Panc1 (cell line): ENCODE data around the gene HSPA12A. TPM values are rescaled to one million over a fixed set of nuclear protein-coding genes. Genes with fewer than 3 reads are reported as not detected.

Experiments used
- ATAC-seq: fragments of 200-7000 bp; cut with Tn5 transposase; 2 replicates; pipeline ENCODE4 v1.9.1; 2020; ENCODE audit warnings: mild to moderate bottlenecking, moderate library complexity
- BruUV-seq: library from RNA; stranded (reverse); fragments of 400-500 nt; replicated peaks from 2 replicates; lab custom pipeline; 2021; lab: Mats Ljungman, UMichigan
- CTCF ChIA-PET: fragments of 300-600 bp; sonication (Branson Sonifier 250); formaldehyde crosslinking; loops from one replicate; lab custom pipeline; 2022; ENCODE audit warnings: antibody characterized with exemption; lab: Charles Lee
- POLR2A ChIA-PET: fragments of 300-600 bp; sonication (Branson Sonifier 250); formaldehyde crosslinking; loops from one replicate; lab custom pipeline; 2022; ENCODE audit warnings: antibody characterized with exemption; lab: Charles Lee
- DNase-seq: peaks from one replicate; pipeline ENCODE4 v3.0.0-alpha.2; 2010; ENCODE audit warnings: low read depth, low spot score
- H3K27ac ChIP-seq: 2 replicates; pipeline ENCODE4 v1.5.1; 2011; ENCODE audit warnings: mild to moderate bottlenecking, low read length, inconsistent platforms
- H3K27me3 ChIP-seq: fragments of 200-500 bp; sonication (Bioruptor generic); 2 replicates; pipeline ENCODE4 v1.6.0; 2014; ENCODE audit warnings: low read length, inconsistent platforms; ENCODE audit not compliant: control insufficient read depth, insufficient read depth
- H3K36me3 ChIP-seq: fragments of 200-500 bp; sonication (Bioruptor generic); 2 replicates; pipeline ENCODE4 v1.5.1; 2014; ENCODE audit warnings: inconsistent platforms, mild to moderate bottlenecking, low read length, moderate library complexity; ENCODE audit not compliant: control insufficient read depth, insufficient read depth
- H3K4me1 ChIP-seq: 2 replicates; pipeline ENCODE4 v1.5.1; 2011; ENCODE audit warnings: inconsistent platforms, mild to moderate bottlenecking, low read length, moderate library complexity; ENCODE audit not compliant: control insufficient read depth, insufficient read depth
- H3K4me3 ChIP-seq, 2 experiments: 2 replicates each; pipeline ENCODE4 v1.5.1; 2011 to 2012; ENCODE audit warnings: low read depth in 2 of 2, low read length in 2 of 2, mild to moderate bottlenecking in 2 of 2, inconsistent platforms in 1 of 2, moderate library complexity in 1 of 2
- H3K9me3 ChIP-seq: fragments of 200-500 bp; sonication (Bioruptor generic); 2 replicates; pipeline ENCODE4 v1.5.1; 2014; ENCODE audit warnings: low read depth, mild to moderate bottlenecking, inconsistent platforms, low read length, moderate library complexity; ENCODE audit not compliant: control insufficient read depth, insufficient read depth
- CTCF ChIP-seq: fragments of 450-650 bp; IDR thresholded peaks from 2 replicates; pipeline ENCODE4 v1.5.1; 2017; ENCODE audit warnings: mild to moderate bottlenecking
- POLR2AphosphoS5 ChIP-seq: IDR thresholded peaks from 2 replicates; pipeline ENCODE4 v1.6.1; 2012; ENCODE audit warnings: mild to moderate bottlenecking, low read depth, low read length, moderate library complexity
- SIN3A ChIP-seq: IDR thresholded peaks from 2 replicates; pipeline ENCODE4 v1.6.1; 2012; ENCODE audit warnings: low read depth, mild to moderate bottlenecking, low read length, moderate library complexity, borderline replicate concordance; ENCODE audit not compliant: insufficient read depth
- TCF7L2 ChIP-seq: IDR thresholded peaks from 2 replicates; pipeline ENCODE4 v1.6.1; 2011; ENCODE audit warnings: mild to moderate bottlenecking, low read depth, low read length, inconsistent platforms
- in situ Hi-C: cut with HindIII; loops from 2 replicates; pipeline ENCODE4 v1.10.0; 2016; ENCODE audit warnings: low sequenced_read_pairs, low pct_unique_long_range_greater_than_20kb
- intact Hi-C: fragments of 100-400 bp; cut with micrococcal nuclease; formaldehyde crosslinking; loops from one replicate; pipeline ENCODE4 v1.10.0; 2022; ENCODE audit not compliant: unreplicated experiment
- total RNA-seq: library from RNA; stranded (reverse); gene quantifications from one replicate; pipeline ENCODE4 v1.2.1, GENCODE V29; 2021; ENCODE audit not compliant: unreplicated experiment
- TF ChIP-seq, protein P1 (sequence below), 2 experiments: IDR thresholded peaks; 2 replicates each; pipeline ENCODE4 v1.6.1; 2011 to 2012; ENCODE audit warnings: low read depth in 2 of 2, control low read depth in 1 of 2, low read length in 1 of 2, mild to moderate bottlenecking in 1 of 2, moderate library complexity in 1 of 2; ENCODE audit not compliant: insufficient read depth in 1 of 2

HSPA12A gene
- total RNA-seq, 1 experiment from 2014 or later = 7.7 TPM

GRCh38 chr10:116694927-116695268 lies 47.5 kb downstream of the HSPA12A start:
- H3K4me1 ChIP-seq = no peaks in the 10 kb centered on the region
- intact Hi-C loops (no loop called here), in situ Hi-C loops (no loop called here)
- no peaks in the 10 kb centered on the region for H3K36me3 ChIP-seq
- no peak overlapping the region for H3K27ac ChIP-seq
- no TSS peak for BruUV-seq
- TF ChIP-seq CTCF (no peak), POLR2AphosphoS5 (no peak), SIN3A (no peak), TCF7L2 (no peak)
- TF ChIP-seq, protein P1, sequence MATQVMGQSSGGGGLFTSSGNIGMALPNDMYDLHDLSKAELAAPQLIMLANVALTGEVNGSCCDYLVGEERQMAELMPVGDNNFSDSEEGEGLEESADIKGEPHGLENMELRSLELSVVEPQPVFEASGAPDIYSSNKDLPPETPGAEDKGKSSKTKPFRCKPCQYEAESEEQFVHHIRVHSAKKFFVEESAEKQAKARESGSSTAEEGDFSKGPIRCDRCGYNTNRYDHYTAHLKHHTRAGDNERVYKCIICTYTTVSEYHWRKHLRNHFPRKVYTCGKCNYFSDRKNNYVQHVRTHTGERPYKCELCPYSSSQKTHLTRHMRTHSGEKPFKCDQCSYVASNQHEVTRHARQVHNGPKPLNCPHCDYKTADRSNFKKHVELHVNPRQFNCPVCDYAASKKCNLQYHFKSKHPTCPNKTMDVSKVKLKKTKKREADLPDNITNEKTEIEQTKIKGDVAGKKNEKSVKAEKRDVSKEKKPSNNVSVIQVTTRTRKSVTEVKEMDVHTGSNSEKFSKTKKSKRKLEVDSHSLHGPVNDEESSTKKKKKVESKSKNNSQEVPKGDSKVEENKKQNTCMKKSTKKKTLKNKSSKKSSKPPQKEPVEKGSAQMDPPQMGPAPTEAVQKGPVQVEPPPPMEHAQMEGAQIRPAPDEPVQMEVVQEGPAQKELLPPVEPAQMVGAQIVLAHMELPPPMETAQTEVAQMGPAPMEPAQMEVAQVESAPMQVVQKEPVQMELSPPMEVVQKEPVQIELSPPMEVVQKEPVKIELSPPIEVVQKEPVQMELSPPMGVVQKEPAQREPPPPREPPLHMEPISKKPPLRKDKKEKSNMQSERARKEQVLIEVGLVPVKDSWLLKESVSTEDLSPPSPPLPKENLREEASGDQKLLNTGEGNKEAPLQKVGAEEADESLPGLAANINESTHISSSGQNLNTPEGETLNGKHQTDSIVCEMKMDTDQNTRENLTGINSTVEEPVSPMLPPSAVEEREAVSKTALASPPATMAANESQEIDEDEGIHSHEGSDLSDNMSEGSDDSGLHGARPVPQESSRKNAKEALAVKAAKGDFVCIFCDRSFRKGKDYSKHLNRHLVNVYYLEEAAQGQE (IDR thresholded peaks at IDR 0.05; ENCODE audit: insufficient read depth in 1 of 2, low read depth in 2 of 2, low read length in 1 of 2) = no peak
- ChIA-PET CTCF (no interaction called here), POLR2A (no interaction called here)
- no peak for ATAC-seq
- no peaks in the 10 kb centered on the region for H3K9me3 ChIP-seq
- H3K27me3 ChIP-seq = no peaks in the 10 kb centered on the region
- DNase-seq = no peak
- H3K4me3 ChIP-seq = no peak overlapping the region

- TF ChIP-seq CTCF (no peak), TCF7L2 (no peak), SIN3A (no peak), POLR2AphosphoS5 (no peak)
- TF ChIP-seq, protein P1 (IDR thresholded peaks at IDR 0.05; ENCODE audit: insufficient read depth in 1 of 2, low read depth in 2 of 2, low read length in 1 of 2) = no peak
- Histone ChIP-seq H3K9me3 (no peaks in the 10 kb centered on the region), H3K27me3 (no peaks in the 10 kb centered on the region), H3K4me1 (no peaks in the 10 kb centered on the region), H3K36me3 (no peaks in the 10 kb centered on the region), H3K27ac (no peak overlapping the region), H3K4me3 (no peak overlapping the region)
- no TSS peak for BruUV-seq
- intact Hi-C loops = no loop called here
- ChIA-PET POLR2A (no interaction called here), CTCF (no interaction called here)
- no peak for DNase-seq
- no peak for ATAC-seq
- in situ Hi-C loops = no loop called here
Measured at GRCh38 chr10:116694243-116694926, 48.0 kb downstream of the HSPA12A start.
